Activated CD4-positive, alpha-beta T cell treated with anti-CD3 and anti-CD28 coated beads for 36 hours (primary cell): ENCODE data around the gene IVNS1ABP. TPM values are rescaled to one million over a fixed set of nuclear protein-coding genes. Genes with fewer than 3 reads are reported as not detected.
"Not testable (repeated sequence)": the region's sequence is repeated elsewhere in the genome, so short reads cannot be mapped to it uniquely, and the experiment has no call there.

Experiments used
- ATAC-seq: fragments of 200-7000 bp; cut with Tn5 transposase; one replicate; pipeline ENCODE4 v1.10.0; 2021; ENCODE audit warnings: mild to moderate bottlenecking, moderate library complexity
- CTCF ChIA-PET: fragments of 350-600 bp; sonication (Branson Sonifier 250); formaldehyde crosslinking; loops from one replicate; lab custom pipeline; 2021; ENCODE audit warnings: antibody characterized with exemption; lab: Charles Lee
- POLR2A ChIA-PET: fragments of 350-600 bp; sonication (Branson Sonifier 250); formaldehyde crosslinking; loops from one replicate; lab custom pipeline; 2021; ENCODE audit warnings: antibody characterized with exemption, inconsistent platforms; lab: Charles Lee
- DNase-seq: peaks from one replicate; pipeline ENCODE4 v3.0.0-alpha.2; 2020
- H3K27ac Mint-ChIP-seq: one replicate; pipeline ENCODE4 v1.8.0; 2021; ENCODE audit warnings: mixed read lengths
- H3K27me3 Mint-ChIP-seq: one replicate; pipeline ENCODE4 v1.8.0; 2021; ENCODE audit warnings: mixed read lengths
- H3K36me3 Mint-ChIP-seq: one replicate; pipeline ENCODE4 v1.8.0; 2021; ENCODE audit warnings: low read depth, mixed read lengths
- H3K4me1 Mint-ChIP-seq: one replicate; pipeline ENCODE4 v1.8.0; 2021; ENCODE audit warnings: mixed read lengths
- H3K4me3 Mint-ChIP-seq: one replicate; pipeline ENCODE4 v1.8.0; 2021; ENCODE audit warnings: mild to moderate bottlenecking, moderate library complexity, mixed read lengths
- H3K9me3 Mint-ChIP-seq: one replicate; pipeline ENCODE4 v1.8.0; 2021; ENCODE audit warnings: low read depth, mixed read lengths
- intact Hi-C, 2 experiments: fragments of 100-400 bp; cut with DNase I in 1 of 2; cut with micrococcal nuclease in 1 of 2; formaldehyde crosslinking; loops; one replicate each; pipeline versions ENCODE4 v1.14.2 to v1.15.1; 2022 to 2024; cut with DNase I, micrococcal nuclease
- total RNA-seq, 2 experiments: library from RNA; stranded (reverse); gene quantifications; one replicate each; pipeline ENCODE4 v1.2.3, GENCODE V29; 2021

Gene IVNS1ABP
- total RNA-seq, result 100 to 1,000 TPM; 116 to 129 TPM

DNA sequence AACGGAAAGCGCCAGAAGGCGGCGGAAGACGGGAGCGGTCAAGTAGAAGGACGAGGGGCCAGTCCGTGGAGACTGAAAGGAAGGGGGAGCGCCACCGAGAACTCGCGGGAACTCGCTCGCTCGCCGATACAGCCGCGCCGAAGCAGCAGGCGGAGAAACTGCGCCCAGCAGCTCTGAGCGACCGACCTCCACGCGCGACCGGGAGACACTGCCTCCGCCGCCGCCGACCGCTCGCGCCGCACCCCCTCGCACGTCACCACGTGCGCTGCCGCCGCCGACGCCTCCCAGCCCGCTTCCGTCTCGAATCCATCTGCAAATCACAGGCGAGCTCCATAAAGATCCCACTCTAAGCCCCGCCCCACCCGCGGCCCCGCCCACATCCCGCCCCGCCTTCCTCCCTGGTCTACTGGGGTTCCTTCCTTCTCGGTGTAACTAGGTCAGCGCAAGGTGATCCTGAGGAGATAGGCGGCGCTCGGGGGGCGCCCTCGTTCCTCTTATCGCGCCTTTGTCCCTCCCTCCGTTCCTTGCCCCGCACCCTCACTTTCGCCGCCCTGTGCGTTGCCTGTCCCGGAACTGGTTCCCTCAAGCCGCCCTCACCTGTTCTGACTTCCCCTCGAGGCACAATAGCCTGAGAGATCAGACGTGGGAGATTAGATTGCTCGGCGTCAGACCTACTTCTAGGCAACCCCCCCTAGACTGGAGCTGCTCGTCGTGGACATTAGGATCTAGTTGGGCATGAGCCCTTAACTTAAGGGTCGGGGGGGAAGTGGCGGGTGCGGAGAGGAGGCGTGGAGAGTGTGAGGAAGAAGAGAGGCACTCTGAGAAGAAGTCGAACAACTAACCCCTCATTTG is at the start of gene IVNS1ABP:
TSS of gene IVNS1ABP (minus strand) at position 210 of the 852 bp plus-strand sequence. CDS start 7,750 bp downstream, outside the sequence.
- peak within 1 kb of the TSS; percentile 84 for H3K4me3 Mint-ChIP-seq
- H3K27ac Mint-ChIP-seq, result peak within 1 kb of the TSS; percentile 99
- H3K27me3 Mint-ChIP-seq, result no peaks in the 10 kb centered on the region
- POLR2A ChIA-PET, result interaction anchor here (0.6 to 1.9 kb wide), 10 partner anchors 9 to 379 kb away, joined by 3 to 6 read pairs (median 3); no protein-coding TSS in a partner anchor
- H3K36me3 Mint-ChIP-seq, result peaks cover 29% of the 10 kb centered on the region
- ATAC-seq, result peak; percentile 81
- CTCF ChIA-PET, result interaction anchor here (0.6 to 2.0 kb wide), 5 partner anchors 147 to 353 kb away, joined by 3 to 7 read pairs (median 4); no protein-coding TSS in a partner anchor
- H3K9me3 Mint-ChIP-seq, result peaks cover 2% of the 10 kb centered on the region
- peaks cover 38% of the 10 kb centered on the region for H3K4me1 Mint-ChIP-seq
- DNase-seq, result peak; percentile 97
- intact Hi-C loops, result loop anchor here (1.0 to 10.0 kb wide), 17 partner anchors 22 to 1845 kb away; partner anchors contain the start of genes ARPC5 (in 2 of the 2), EDEM3 (in 2 of the 2), ODR4 (in 1 of the 2) and RNF2 (in 1 of the 2)

- DNase-seq, result no peak
- Mint-ChIP-seq H3K4me1 (no peaks in the 10 kb centered on the region), H3K27me3 (no peaks in the 10 kb centered on the region), H3K27ac (no peak overlapping the region), H3K36me3 (no peaks in the 10 kb centered on the region), H3K4me3 (no peak overlapping the region), H3K9me3 (no peaks in the 10 kb centered on the region)
- ChIA-PET POLR2A (no interaction called here), CTCF (interaction anchor here (0.7 to 1.1 kb wide), 4 partner anchors 93 to 354 kb away, joined by 3 read pairs; no protein-coding TSS in a partner anchor)
- no peak for ATAC-seq
- intact Hi-C loops, result no loop called here
Observed at GRCh38 chr1:185365951-185366350, 48.9 kb upstream of the IVNS1ABP start.

GRCh38 chr1:185364528-185364927 is 47.5 kb upstream of the IVNS1ABP start:
- CTCF ChIA-PET, result interaction anchor here (0.6 to 1.4 kb wide), 2 partner anchors 99 to 195 kb away, joined by 3 read pairs; no protein-coding TSS in a partner anchor
- POLR2A ChIA-PET, H3K4me3 Mint-ChIP-seq, H3K36me3 Mint-ChIP-seq, H3K4me1 Mint-ChIP-seq, DNase-seq, H3K9me3 Mint-ChIP-seq, H3K27me3 Mint-ChIP-seq, intact Hi-C loops, H3K27ac Mint-ChIP-seq, ATAC-seq: not testable (repeated sequence)

DNA sequence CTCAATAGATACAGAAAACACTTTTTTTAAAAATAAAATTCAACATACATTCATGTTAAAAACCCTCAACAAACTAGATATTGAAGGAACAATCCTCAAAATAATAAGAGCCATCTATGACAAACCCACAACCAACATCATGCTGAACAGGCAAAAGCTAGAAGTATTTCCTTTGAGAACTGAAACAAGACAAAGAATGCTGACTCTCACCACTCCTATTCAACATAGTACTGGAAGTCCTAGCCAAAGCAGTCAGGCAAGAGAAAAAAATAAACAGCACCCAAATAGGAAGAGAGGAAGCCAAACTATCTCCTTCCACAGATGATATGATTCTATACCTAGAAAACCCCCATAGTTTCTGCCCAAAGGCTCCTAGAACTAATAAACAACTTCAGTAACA is 46.2 kb upstream of the IVNS1ABP start:
- Mint-ChIP-seq H3K4me1 (no peaks in the 10 kb centered on the region), H3K27me3 (no peaks in the 10 kb centered on the region), H3K9me3 (no peaks in the 10 kb centered on the region), H3K27ac (no peak overlapping the region), H3K4me3 (no peak overlapping the region), H3K36me3 (no peaks in the 10 kb centered on the region)
- intact Hi-C loops, result no loop called here
- CTCF ChIA-PET, result no interaction called here
- ATAC-seq (no peak), DNase-seq (no peak)
- POLR2A ChIA-PET, result no interaction called here

- Mint-ChIP-seq H3K36me3 (no peaks in the 10 kb centered on the region), H3K9me3 (no peaks in the 10 kb centered on the region), H3K4me3 (no peak overlapping the region), H3K4me1 (no peaks in the 10 kb centered on the region), H3K27ac (no peak overlapping the region), H3K27me3 (no peaks in the 10 kb centered on the region)
- no peak for DNase-seq
- ChIA-PET CTCF (no interaction called here), POLR2A (no interaction called here)
- no peak for ATAC-seq
- intact Hi-C loops, result no loop called here
Observed at GRCh38 chr1:185360714-185361113, 43.7 kb upstream of the IVNS1ABP start.

DNA sequence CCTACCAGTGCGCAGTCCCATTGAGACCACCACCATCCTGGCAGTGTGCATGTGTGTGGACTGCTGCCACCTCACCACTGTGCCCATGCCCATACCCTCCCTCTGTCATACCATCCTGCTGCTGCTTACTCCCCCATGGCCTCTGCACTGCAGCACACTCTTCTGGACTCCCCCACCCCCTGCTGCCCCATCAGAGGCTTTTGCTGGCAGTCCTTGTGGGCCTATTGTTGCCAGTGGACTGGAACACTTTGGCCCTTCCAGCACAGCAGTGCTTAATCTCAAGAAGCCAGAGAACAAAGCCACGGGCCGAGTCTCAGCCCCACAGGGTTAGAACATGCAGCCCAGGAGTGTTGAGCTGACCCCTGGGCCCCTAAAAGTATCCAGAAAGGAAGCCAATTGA is 41.9 kb upstream of the IVNS1ABP start:
- intact Hi-C loops, result no loop called here
- H3K27ac Mint-ChIP-seq, result no peak overlapping the region
- ATAC-seq (no peak), DNase-seq (no peak)
- ChIA-PET POLR2A (no interaction called here), CTCF (interaction anchor here (0.7 kb wide), 1 partner anchor 347 kb away, joined by 3 read pairs; no protein-coding TSS in a partner anchor)
- no peaks in the 10 kb centered on the region for H3K4me1 Mint-ChIP-seq
- H3K36me3 Mint-ChIP-seq, result no peaks in the 10 kb centered on the region
- H3K27me3 Mint-ChIP-seq, result no peaks in the 10 kb centered on the region
- H3K9me3 Mint-ChIP-seq, result no peaks in the 10 kb centered on the region
- H3K4me3 Mint-ChIP-seq, result no peak overlapping the region

DNA sequence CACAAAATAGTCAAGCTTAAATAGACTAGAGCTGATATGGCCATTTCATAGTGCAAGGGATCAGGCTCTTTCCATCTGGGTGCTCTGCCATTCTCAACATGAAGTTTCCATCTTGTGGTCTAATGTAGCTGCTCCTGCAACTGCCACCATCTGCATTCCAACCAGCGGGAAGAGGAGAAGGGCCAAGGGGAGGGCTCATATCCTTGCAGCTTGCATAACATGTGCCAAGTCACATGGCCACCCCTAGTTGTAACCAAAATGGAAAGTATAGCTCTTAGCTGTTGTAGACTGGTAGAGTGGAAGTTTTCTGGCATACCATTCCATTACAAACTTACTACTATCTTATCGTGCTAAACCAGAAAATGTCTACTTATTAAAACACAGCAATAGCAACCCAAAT is 38.9 kb upstream of the IVNS1ABP start:
- Mint-ChIP-seq H3K36me3 (no peaks in the 10 kb centered on the region), H3K27ac (no peak overlapping the region), H3K27me3 (no peaks in the 10 kb centered on the region), H3K4me1 (no peaks in the 10 kb centered on the region), H3K9me3 (no peaks in the 10 kb centered on the region), H3K4me3 (no peak overlapping the region)
- POLR2A ChIA-PET, result no interaction called here
- CTCF ChIA-PET, result no interaction called here
- no peak for ATAC-seq
- intact Hi-C loops, result no loop called here
- no peak for DNase-seq

DNA sequence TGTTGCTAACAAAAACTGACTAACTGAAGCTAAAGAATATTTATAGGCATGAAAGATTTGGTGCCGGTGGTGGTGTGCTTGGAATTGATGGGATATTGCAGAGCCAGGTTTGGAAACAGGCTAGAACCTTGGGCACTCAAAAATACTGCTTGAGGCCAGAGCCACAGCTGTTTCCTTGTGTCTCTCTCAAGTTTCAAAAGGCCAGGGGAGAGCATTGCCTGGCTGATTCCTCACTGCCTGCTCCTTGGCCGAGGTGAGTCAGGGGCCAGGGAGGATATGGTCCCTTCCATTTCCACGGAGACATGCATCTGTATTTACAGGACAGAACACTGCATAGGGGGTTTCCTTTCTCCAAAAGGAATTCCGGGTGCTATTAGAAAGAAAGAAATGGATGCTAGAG is 36.1 kb upstream of the IVNS1ABP start:
- Mint-ChIP-seq H3K4me3 (no peak overlapping the region), H3K9me3 (no peaks in the 10 kb centered on the region), H3K27ac (no peak overlapping the region), H3K27me3 (no peaks in the 10 kb centered on the region), H3K36me3 (no peaks in the 10 kb centered on the region), H3K4me1 (peaks cover 2% of the 10 kb centered on the region)
- no peak for DNase-seq
- POLR2A ChIA-PET, result no interaction called here
- ATAC-seq, result no peak
- CTCF ChIA-PET, result interaction anchor here (0.7 to 1.2 kb wide), 2 partner anchors 9 to 10 kb away, joined by 3 read pairs; no protein-coding TSS in a partner anchor
- intact Hi-C loops, result no loop called here

- no peak overlapping the region for H3K27ac Mint-ChIP-seq
- no peaks in the 10 kb centered on the region for H3K27me3 Mint-ChIP-seq
- ChIA-PET POLR2A (no interaction called here), CTCF (no interaction called here)
- H3K36me3 Mint-ChIP-seq, result no peaks in the 10 kb centered on the region
- ATAC-seq (no peak), DNase-seq (no peak)
- no peak overlapping the region for H3K4me3 Mint-ChIP-seq
- no peaks in the 10 kb centered on the region for H3K9me3 Mint-ChIP-seq
- intact Hi-C loops, result no loop called here
- H3K4me1 Mint-ChIP-seq, result peaks cover 3% of the 10 kb centered on the region
Observed at GRCh38 chr1:185351734-185352466, 34.9 kb upstream of the IVNS1ABP start.

DNA sequence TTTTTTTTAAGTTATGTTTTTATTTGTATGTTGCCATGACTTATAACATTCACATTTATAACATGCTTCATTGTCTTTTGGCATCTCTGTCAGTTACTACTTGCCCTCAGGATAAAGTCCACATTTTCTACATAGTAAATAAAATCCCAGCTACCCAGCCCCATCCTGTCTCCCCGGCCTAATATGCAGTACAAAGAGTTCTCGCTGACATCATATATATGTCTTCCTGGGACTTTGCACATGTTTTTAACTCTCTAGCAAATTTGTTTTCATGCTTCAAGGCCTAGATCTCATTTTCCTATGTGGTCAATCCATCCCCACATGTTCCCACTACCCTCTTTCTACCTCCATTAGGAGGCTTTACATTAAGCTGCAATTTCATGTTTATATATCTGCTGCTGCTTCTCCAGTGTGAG is 33.0 kb upstream of the IVNS1ABP start:
- Mint-ChIP-seq H3K4me1 (peaks cover 13% of the 10 kb centered on the region), H3K9me3 (no peaks in the 10 kb centered on the region), H3K36me3 (no peaks in the 10 kb centered on the region), H3K27ac (no peak overlapping the region), H3K27me3 (no peaks in the 10 kb centered on the region), H3K4me3 (no peak overlapping the region)
- ChIA-PET POLR2A (no interaction called here), CTCF (no interaction called here)
- DNase-seq (no peak), ATAC-seq (no peak)
- intact Hi-C loops, result no loop called here

- H3K27me3 Mint-ChIP-seq, result no peaks in the 10 kb centered on the region
- CTCF ChIA-PET, result interaction anchor here (0.8 kb wide), 1 partner anchor 86 kb away, joined by 4 read pairs; no protein-coding TSS in a partner anchor
- no peak overlapping the region for H3K27ac Mint-ChIP-seq
- no peak overlapping the region for H3K4me3 Mint-ChIP-seq
- POLR2A ChIA-PET, result no interaction called here
- intact Hi-C loops, result no loop called here
- DNase-seq (no peak), ATAC-seq (no peak)
- H3K4me1 Mint-ChIP-seq, result peaks cover 13% of the 10 kb centered on the region
- H3K36me3 Mint-ChIP-seq, result no peaks in the 10 kb centered on the region
- H3K9me3 Mint-ChIP-seq, result no peaks in the 10 kb centered on the region
Observed at GRCh38 chr1:185349556-185349955, 32.5 kb upstream of the IVNS1ABP start.
